Neuronal stem cell (in vitro differentiated cells): ENCODE results near the gene HOXC10.

Experiments used
- DNase-seq: peaks from one replicate; pipeline ENCODE4 v3.0.0-alpha.2; 2013; ENCODE audit warnings: low spot score
- H2AFZ ChIP-seq: one replicate; pipeline ENCODE4 v1.6.1; 2013; ENCODE audit warnings: mild to moderate bottlenecking, low read length, inconsistent platforms
- H2AK5ac ChIP-seq: 2 replicates; pipeline ENCODE4 v1.6.1; 2013; ENCODE audit warnings: low read depth, mild to moderate bottlenecking, inconsistent platforms, low read length, moderate library complexity, mixed read lengths
- H2BK120ac ChIP-seq: 2 replicates; pipeline ENCODE4 v1.6.1; 2013; ENCODE audit warnings: low read depth, mild to moderate bottlenecking, inconsistent platforms, low read length, moderate library complexity, mixed read lengths
- H2BK12ac ChIP-seq: one replicate; pipeline ENCODE4 v1.6.1; 2013; ENCODE audit warnings: low read length, inconsistent platforms
- H2BK15ac ChIP-seq: 2 replicates; pipeline ENCODE4 v1.6.1; 2013; ENCODE audit warnings: mild to moderate bottlenecking, low read length, inconsistent platforms, mixed read lengths
- H2BK5ac ChIP-seq: one replicate; pipeline ENCODE4 v1.6.1; 2013; ENCODE audit warnings: inconsistent platforms, mild to moderate bottlenecking, low read length, moderate library complexity
- H3K14ac ChIP-seq: one replicate; pipeline ENCODE4 v1.6.1; 2013; ENCODE audit warnings: low read length, inconsistent platforms
- H3K18ac ChIP-seq: 2 replicates; pipeline ENCODE4 v1.6.1; 2013; ENCODE audit warnings: low read length, inconsistent platforms
- H3K23ac ChIP-seq: 2 replicates; pipeline ENCODE4 v1.6.1; 2013; ENCODE audit warnings: low read depth, mild to moderate bottlenecking, mixed read lengths, low read length, inconsistent platforms; ENCODE audit not compliant: poor library complexity
- H3K27ac ChIP-seq: replicated peaks from 3 replicates; pipeline ENCODE4 v1.5.1; 2013; ENCODE audit warnings: low read length, inconsistent platforms
- H3K27me3 ChIP-seq, 3 experiments: 2 replicates each; pipeline ENCODE4 v1.6.1; 2013; ENCODE audit warnings: low read length in 3 of 3, mild to moderate bottlenecking in 2 of 3, inconsistent platforms in 1 of 3, low read depth in 1 of 3, mixed read lengths in 1 of 3, moderate library complexity in 1 of 3; ENCODE audit not compliant: control insufficient read depth in 3 of 3, insufficient read depth in 3 of 3
- H3K36me3 ChIP-seq, 2 donors: replicated peaks in 1 of 2; 2 replicates each; pipeline ENCODE4 v1.6.1; 2013; ENCODE audit warnings: low read length in 2 of 2; ENCODE audit not compliant: control insufficient read depth in 2 of 2, insufficient read depth in 2 of 2
- H3K4ac ChIP-seq: 2 replicates; pipeline ENCODE4 v1.6.1; 2013; ENCODE audit warnings: inconsistent platforms, mild to moderate bottlenecking, low read length, moderate library complexity
- H3K4me1 ChIP-seq, 2 donors: 1 replicate in 1 of 2; 2 replicates in 1 of 2; pipeline ENCODE4 v1.6.1; 2013; ENCODE audit warnings: low read length in 2 of 2, low read depth in 1 of 2; ENCODE audit not compliant: control insufficient read depth in 2 of 2, insufficient read depth in 1 of 2
- H3K4me2 ChIP-seq: one replicate; pipeline ENCODE4 v1.6.1; 2013; ENCODE audit warnings: mild to moderate bottlenecking, low read length, inconsistent platforms; ENCODE audit not compliant: insufficient read depth, poor library complexity, severe bottlenecking
- H3K4me3 ChIP-seq, 2 donors: 2 replicates each; pipeline ENCODE4 v1.5.1; 2013; ENCODE audit warnings: low read length in 2 of 2, mild to moderate bottlenecking in 2 of 2, inconsistent platforms in 1 of 2, moderate library complexity in 1 of 2
- H3K79me1 ChIP-seq: one replicate; pipeline ENCODE4 v1.6.1; 2013; ENCODE audit warnings: low read depth, mild to moderate bottlenecking, inconsistent platforms, low read length, moderate library complexity
- H3K9ac ChIP-seq: one replicate; pipeline ENCODE4 v1.6.1; 2013; ENCODE audit warnings: mild to moderate bottlenecking, low read depth, low read length, inconsistent platforms; ENCODE audit not compliant: poor library complexity
- H3K9me3 ChIP-seq, 2 donors: replicated peaks in 1 of 2; 2 replicates each; pipeline versions ENCODE3 to v1.6.1; 2013; ENCODE audit warnings: low read length in 2 of 2, mild to moderate bottlenecking in 2 of 2, inconsistent platforms in 1 of 2, low read depth in 1 of 2, mixed read lengths in 1 of 2, moderate library complexity in 1 of 2; ENCODE audit not compliant: control insufficient read depth in 2 of 2, insufficient read depth in 1 of 2
- H4K8ac ChIP-seq: one replicate; pipeline ENCODE4 v1.6.1; 2013; ENCODE audit warnings: low read depth, mild to moderate bottlenecking, inconsistent platforms, low read length, moderate library complexity
- H4K91ac ChIP-seq: one replicate; pipeline ENCODE4 v1.6.1; 2013; ENCODE audit warnings: low read length, low read depth, mild to moderate bottlenecking, inconsistent platforms; ENCODE audit not compliant: poor library complexity
- WGBS, 2 donors: extraction: QIAGEN DNeasy Blood & Tissue Kit; methylation state at CpG; one replicate each; pipeline ENCODE4 v1.1.7; 2013; ENCODE audit warnings: missing lambda C conversion rate in 2 of 2, mixed read lengths in 1 of 2; ENCODE audit not compliant: insufficient read length in 2 of 2, insufficient replicate concordance in 1 of 2; ENCODE audit errors: extremely low coverage in 2 of 2; 5-methylcytosine and 5-hydroxymethylcytosine counted together

The HOXC10 gene

DNA sequence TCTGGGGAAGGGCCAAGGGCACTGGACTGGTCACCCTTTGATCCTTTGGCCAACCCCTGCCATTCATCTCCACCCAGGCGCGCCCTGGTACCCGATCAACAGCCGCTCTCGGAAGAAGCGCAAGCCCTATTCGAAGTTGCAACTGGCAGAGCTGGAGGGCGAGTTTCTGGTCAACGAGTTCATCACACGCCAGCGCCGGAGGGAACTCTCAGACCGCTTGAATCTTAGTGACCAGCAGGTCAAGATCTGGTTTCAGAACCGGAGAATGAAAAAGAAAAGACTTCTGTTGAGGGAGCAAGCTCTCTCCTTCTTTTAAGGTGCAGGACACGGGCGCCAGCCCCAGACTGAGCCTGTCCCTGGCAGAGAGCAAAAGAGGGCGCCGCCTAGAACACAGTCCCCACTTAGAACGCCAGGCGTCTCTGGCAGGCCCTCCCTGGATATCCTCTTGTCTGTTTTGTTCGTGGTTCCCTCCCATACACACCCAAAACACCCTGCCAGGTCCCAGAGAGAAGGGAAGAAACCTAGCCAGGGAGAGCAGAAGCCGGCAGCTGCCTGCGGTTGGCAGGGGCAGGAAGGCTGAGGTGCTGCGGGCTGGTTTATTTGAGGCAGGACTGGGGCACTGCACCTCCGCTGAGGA lies 28.6 kb upstream of the HOXC10 start:
- H3K27me3 ChIP-seq = peaks cover 85 to 100% (median 98%) of the 10 kb centered on the region in 3 experiments
- no peak overlapping the region for H4K8ac ChIP-seq
- H3K18ac ChIP-seq = no peak overlapping the region
- DNase-seq = no peak
- no peak overlapping the region for H2BK12ac ChIP-seq
- no peak overlapping the region for H2BK120ac ChIP-seq
- H3K4me1 ChIP-seq = no peaks in the 10 kb centered on the region
- H3K79me1 ChIP-seq = peaks cover 3% of the 10 kb centered on the region
- peaks cover 0 to 15% of the 10 kb centered on the region in 2 donors for H3K9me3 ChIP-seq
- no peak overlapping the region for H3K27ac ChIP-seq
- no peak overlapping the region for H2BK5ac ChIP-seq
- H3K4me2 ChIP-seq = no peak overlapping the region
- H4K91ac ChIP-seq = no peak overlapping the region
- H3K23ac ChIP-seq = no peak overlapping the region
- no peak overlapping the region for H2AK5ac ChIP-seq
- H3K36me3 ChIP-seq = no peaks in the 10 kb centered on the region
- no peak overlapping the region for H3K9ac ChIP-seq
- H3K4me3 ChIP-seq = no peak overlapping the region
- no peak overlapping the region for H2BK15ac ChIP-seq
- H2AFZ ChIP-seq = no peak overlapping the region
- no peak overlapping the region for H3K14ac ChIP-seq
- no peak overlapping the region for H3K4ac ChIP-seq
- WGBS, 2 donors = no CpG with 5 or more reads among the region's 25 CpGs

DNA sequence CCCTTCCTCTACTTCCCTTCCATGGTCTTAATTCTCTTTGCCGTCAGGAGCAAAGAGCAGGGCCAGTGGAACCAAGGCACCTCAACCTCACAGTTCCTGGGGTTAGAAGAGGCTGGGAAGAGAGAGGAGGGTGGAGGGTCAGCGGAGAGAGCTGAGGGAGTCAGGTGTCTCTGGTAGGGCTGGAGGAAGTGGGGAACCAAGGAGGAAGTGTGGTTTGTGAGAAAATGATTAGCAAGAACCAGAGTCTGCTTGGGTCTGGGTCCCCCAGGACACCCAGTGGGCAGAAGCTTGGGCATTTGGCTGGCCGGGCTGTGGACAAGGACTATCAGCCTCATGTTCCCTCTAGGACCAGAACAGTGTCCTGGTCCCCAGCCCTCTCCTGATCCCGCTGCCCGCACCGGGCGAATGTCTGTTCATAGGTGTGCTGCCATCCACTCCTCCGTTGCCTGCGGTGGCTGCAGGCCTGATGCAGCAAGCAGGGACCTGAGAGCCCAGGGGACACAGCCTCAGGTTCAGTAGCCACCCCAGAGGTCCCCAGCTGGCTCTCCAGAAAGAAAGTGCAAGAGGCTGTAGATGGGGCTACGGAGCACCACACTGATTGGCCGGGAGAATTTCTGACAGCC lies 27.9 kb upstream of the HOXC10 start:
- Histone ChIP-seq H2BK5ac (no peak overlapping the region), H3K4me2 (no peak overlapping the region), H3K14ac (no peak overlapping the region), H2BK12ac (no peak overlapping the region), H3K4me3 (no peak overlapping the region), H2AFZ (no peak overlapping the region), H3K4ac (no peak overlapping the region), H2BK120ac (no peak overlapping the region), H3K36me3 (no peaks in the 10 kb centered on the region), H3K9ac (no peak overlapping the region), H3K27me3 (peaks cover 81 to 100% (median 98%) of the 10 kb centered on the region in 3 experiments), H3K4me1 (no peaks in the 10 kb centered on the region), H2AK5ac (no peak overlapping the region), H4K91ac (no peak overlapping the region), H3K18ac (no peak overlapping the region), H3K79me1 (peaks cover 3% of the 10 kb centered on the region), H4K8ac (no peak overlapping the region), H3K23ac (no peak overlapping the region), H3K27ac (no peak overlapping the region), H3K9me3 (peaks cover 0 to 14% of the 10 kb centered on the region in 2 donors), H2BK15ac (no peak overlapping the region)
- no CpG with 5 or more reads among the region's 11 CpGs for WGBS, 2 donors
- no peak for DNase-seq

- Histone ChIP-seq H3K18ac (no peak overlapping the region), H3K4me1 (no peaks in the 10 kb centered on the region), H3K23ac (no peak overlapping the region), H3K79me1 (no peaks in the 10 kb centered on the region), H3K14ac (no peak overlapping the region), H2BK15ac (no peak overlapping the region), H3K4me3 (peak overlapping the region in 1 of 2 donors; percentile 29), H4K8ac (no peak overlapping the region), H3K9ac (no peak overlapping the region), H3K4ac (no peak overlapping the region), H2AK5ac (no peak overlapping the region), H2BK120ac (no peak overlapping the region), H3K27me3 (peaks cover 74 to 100% (median 97%) of the 10 kb centered on the region in 3 experiments), H3K27ac (no peak overlapping the region), H4K91ac (no peak overlapping the region), H2BK12ac (no peak overlapping the region), H2BK5ac (no peak overlapping the region), H3K4me2 (no peak overlapping the region), H3K9me3 (peaks cover 0 to 14% of the 10 kb centered on the region in 2 donors), H3K36me3 (no peaks in the 10 kb centered on the region), H2AFZ (no peak overlapping the region)
- no CpG with 5 or more reads among the region's 3 CpGs for WGBS, 2 donors
- DNase-seq = no peak
These were observed 26.8 kb upstream of the HOXC10 start for GRCh38 chr12:53958128-53958527.

GRCh38 chr12:53959314-53959713 lies 25.6 kb upstream of the HOXC10 start:
- Histone ChIP-seq H3K14ac (no peak overlapping the region), H2BK15ac (no peak overlapping the region), H3K4me3 (no peak overlapping the region), H3K23ac (no peak overlapping the region), H3K79me1 (no peaks in the 10 kb centered on the region), H3K4me2 (no peak overlapping the region), H3K36me3 (no peaks in the 10 kb centered on the region), H2AFZ (no peak overlapping the region), H2AK5ac (no peak overlapping the region), H4K91ac (no peak overlapping the region), H3K4me1 (no peaks in the 10 kb centered on the region), H3K9ac (no peak overlapping the region), H2BK5ac (no peak overlapping the region), H3K27ac (no peak overlapping the region), H2BK120ac (no peak overlapping the region), H3K18ac (no peak overlapping the region), H2BK12ac (no peak overlapping the region), H3K27me3 (peaks cover 75 to 100% (median 97%) of the 10 kb centered on the region in 3 experiments), H4K8ac (no peak overlapping the region), H3K4ac (no peak overlapping the region), H3K9me3 (peaks cover 0 to 15% of the 10 kb centered on the region in 2 donors)
- WGBS, 2 donors = no CpG with 5 or more reads among the region's 4 CpGs
- DNase-seq = no peak
